RWPE1 (cell line): Measurements from ENCODE around the gene SYDE2.

ENCODE experiments used
- CTCF ChIA-PET: fragments of 350-600 bp; sonication (Branson Sonifier 250); formaldehyde crosslinking; extraction: SDS; loops from one replicate; lab custom pipeline; 2021; lab: Yijun Ruan, JAX
- POLR2A ChIA-PET: fragments of 400-600 bp; formaldehyde crosslinking; extraction: SDS; loops from one replicate; lab custom pipeline; 2020; ENCODE audit warnings: antibody characterized with exemption; ENCODE audit not compliant: low non-redundant PET; lab: Yijun Ruan, JAX
- DNase-seq: peaks from one replicate; pipeline ENCODE4 v3.0.0; 2012; ENCODE audit warnings: low spot score
- H3K27ac ChIP-seq: fragments of 450-650 bp; 2 replicates; pipeline ENCODE4 v1.5.1; 2017
- CTCF ChIP-seq: fragments of 450-650 bp; conservative IDR thresholded peaks from 2 replicates; pipeline ENCODE4 v1.5.1; 2017; ENCODE audit warnings: low read depth, mild to moderate bottlenecking

Gene SYDE2

GRCh38 chr1:85228972-85229371, 28.2 kb upstream of the SYDE2 start:
- CTCF ChIA-PET: interaction anchor here (0.6 kb wide), 1 partner anchor 926 kb away, joined by 6 read pairs; no protein-coding TSS in a partner anchor
- POLR2A ChIA-PET: no interaction called here
- no peak overlapping the region for H3K27ac ChIP-seq
- DNase-seq: no peak
- no peak for TF ChIP-seq CTCF

DNA sequence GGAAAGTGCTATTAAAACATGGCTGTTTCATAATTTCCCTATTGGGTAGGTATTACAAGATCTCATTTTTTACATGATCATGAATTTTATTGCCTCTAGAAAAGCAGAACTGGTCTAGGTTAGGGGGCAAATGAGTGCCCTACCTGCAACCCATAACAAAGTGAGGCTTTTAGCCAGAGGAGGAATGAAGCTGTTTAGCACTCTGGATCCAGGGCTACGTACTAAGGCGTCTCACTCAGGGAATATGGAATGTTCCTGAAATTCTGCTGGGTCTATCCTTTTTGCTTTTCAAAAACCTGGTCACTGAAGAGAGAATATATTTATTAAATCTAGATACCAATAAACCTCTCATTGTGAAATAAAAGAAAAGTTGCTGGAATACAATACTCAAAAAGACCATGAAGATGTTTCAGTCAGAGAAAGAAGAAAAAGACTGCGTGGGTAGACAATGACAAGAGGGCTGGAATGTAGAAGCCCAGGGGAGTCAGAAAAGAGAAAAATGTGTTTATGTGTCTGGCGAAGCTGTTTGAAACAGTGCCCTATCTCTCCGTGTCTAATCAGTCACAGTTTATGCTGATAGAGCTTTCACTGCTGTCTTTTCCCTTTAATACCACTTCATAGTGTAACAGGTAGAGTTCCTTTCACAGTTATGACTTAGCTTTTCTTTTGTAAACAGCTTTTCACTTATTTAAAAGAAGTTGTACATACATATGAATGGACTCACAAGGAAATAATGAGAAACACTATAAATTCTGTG, 25.0 kb upstream of the SYDE2 start:
- no peak overlapping the region for H3K27ac ChIP-seq
- CTCF ChIA-PET: no interaction called here
- no peak for TF ChIP-seq CTCF

GRCh38 chr1:85224734-85225623, 24.2 kb upstream of the SYDE2 start:
- no peak overlapping the region for H3K27ac ChIP-seq
- no peak for DNase-seq
- CTCF ChIA-PET: interaction anchor here (0.8 to 1.3 kb wide), 2 partner anchors 15 to 173 kb away, joined by 3 to 7 read pairs; no protein-coding TSS in a partner anchor
- TF ChIP-seq CTCF: no peak
- POLR2A ChIA-PET: interaction anchor here (1.3 kb wide), 1 partner anchor 25 kb away, joined by 3 read pairs; no protein-coding TSS in a partner anchor

More for the DNA sequence above, 25.0 kb upstream of the SYDE2 start:
- no peak for DNase-seq
- POLR2A ChIA-PET: interaction anchor here (1.3 kb wide), 1 partner anchor 26 kb away, joined by 3 read pairs; no protein-coding TSS in a partner anchor

- ChIA-PET CTCF (interaction anchor here (0.8 to 1.3 kb wide), 2 partner anchors 16 to 172 kb away, joined by 3 to 7 read pairs; no protein-coding TSS in a partner anchor), POLR2A (interaction anchor here (1.3 kb wide), 1 partner anchor 24 kb away, joined by 3 read pairs; no protein-coding TSS in a partner anchor)
- no peak overlapping the region for H3K27ac ChIP-seq
- TF ChIP-seq CTCF: no peak
- no peak for DNase-seq
Observed at GRCh38 chr1:85224295-85224694, 23.5 kb upstream of the SYDE2 start.

- H3K27ac ChIP-seq: no peak overlapping the region
- ChIA-PET POLR2A (no interaction called here), CTCF (interaction anchor here (0.6 to 1.3 kb wide), 2 partner anchors 17 to 691 kb away, joined by 5 to 7 read pairs; no protein-coding TSS in a partner anchor)
- no peak for DNase-seq
- no peak for TF ChIP-seq CTCF
Observed at GRCh38 chr1:85223334-85223733, 22.5 kb upstream of the SYDE2 start.

GRCh38 chr1:85220756-85221201, 20.0 kb upstream of the SYDE2 start:
- POLR2A ChIA-PET: no interaction called here
- H3K27ac ChIP-seq: no peak overlapping the region
- CTCF ChIA-PET: no interaction called here
- no peak for TF ChIP-seq CTCF
- no peak for DNase-seq
